Heart right ventricle (tissue), 16 donors: ENCODE results near the gene TET3. TPM values are rescaled to one million over a fixed set of nuclear protein-coding genes. Genes with fewer than 3 reads are reported as not detected.
"Not testable (repeated sequence)": the region's sequence is repeated elsewhere in the genome, so short reads cannot be mapped to it uniquely, and the experiment has no call there.

Experiments
- ATAC-seq, 8 donors: fragments of 200-7000 bp; cut with Tn5 transposase; one replicate each; pipeline ENCODE4 v1.9.1; 2020; ENCODE audit warnings: mild to moderate bottlenecking in 8 of 8, moderate library complexity in 8 of 8, moderate number of reproducible peaks in 1 of 8
- DNase-seq, 2 donors: peaks; one replicate each; pipeline ENCODE4 v3.0.0-alpha.2; 2020
- H3K27ac ChIP-seq, 10 donors: fragments of 200-600 bp; sonication (generic) in 2 of 10; one replicate each; pipeline versions ENCODE4 v1.5.0 to v1.8.0; 2020 to 2022; ENCODE audit warnings: mild to moderate bottlenecking in 3 of 10
- H3K27me3 ChIP-seq, 7 donors: fragments of 200-600 bp; one replicate each; pipeline ENCODE4 v1.8.0; 2021 to 2022; ENCODE audit warnings: mild to moderate bottlenecking in 2 of 7
- H3K36me3 ChIP-seq, 9 donors: fragments of 200-600 bp; sonication (generic) in 1 of 9; one replicate each; pipeline versions ENCODE4 v1.5.0 to v1.8.0; 2020 to 2022; ENCODE audit warnings: mild to moderate bottlenecking in 2 of 9
- H3K4me1 ChIP-seq, 9 donors: fragments of 200-600 bp; sonication (generic) in 1 of 9; one replicate each; pipeline versions ENCODE4 v1.5.0 to v1.8.0; 2020 to 2022; ENCODE audit warnings: mild to moderate bottlenecking in 4 of 9
- H3K4me3 ChIP-seq, 10 donors: fragments of 200-600 bp; sonication (generic) in 2 of 10; one replicate each; pipeline versions ENCODE4 v1.5.0 to v1.8.0; 2020 to 2022; ENCODE audit warnings: mild to moderate bottlenecking in 7 of 10, moderate library complexity in 2 of 10
- H3K9me3 ChIP-seq, 11 donors: fragments of 200-600 bp in 10 of 11; sonication (generic) in 2 of 11; one replicate each; pipeline versions ENCODE4 v1.5.0 to v1.8.0; 2013 to 2022; ENCODE audit warnings: mild to moderate bottlenecking in 2 of 11, control low read depth in 1 of 11, moderate library complexity in 1 of 11
- CTCF ChIP-seq, 9 donors: fragments of 200-600 bp; sonication (generic) in 2 of 9; IDR thresholded peaks; one replicate each; pipeline versions ENCODE4 v1.5.0 to v1.8.0; 2021 to 2022; ENCODE audit warnings: antibody characterized with exemption in 9 of 9, mild to moderate bottlenecking in 5 of 9, moderate library complexity in 1 of 9
- WGBS, 2 donors: extraction: QIAGEN DNeasy Blood & Tissue Kit; methylation state at CpG; one replicate each; pipeline ENCODE4 v1.1.7; 2013; ENCODE audit warnings: inconsistent platforms in 1 of 2; 5-methylcytosine and 5-hydroxymethylcytosine counted together
- intact Hi-C, 10 donors: fragments of 100-400 bp; cut with DNase I; formaldehyde crosslinking; loops; one replicate each; pipeline versions ENCODE4 v1.11.1 to v1.14.2; 2022
- polyA plus RNA-seq, 2 donors: library from polyadenylated mRNA; stranded (reverse); fragments of 200-250 nt; gene quantifications; one replicate each; pipeline ENCODE4 v1.2.3, GENCODE V29; 2013
- total RNA-seq, 10 donors: library from RNA; stranded (reverse); fragmentation: NEBNext Ultra II Directional in 3 of 10; extraction: Animal tissue kit (Norgen Biotek cat#: 25700) in 3 of 10; gene quantifications; one replicate each; pipeline versions ENCODE4 v1.2.1 to v1.2.4, GENCODE V29; 2021 to 2023
- donor health status: Arrhythmogenic right ventricular cardiomyopathy.
- donor health status: ischemic (EF 13 %, LVEDD 7.1; RV severe dilation, severe dysfunction).
- donor health status: healthy with polysubstance abuse.
- donor health status: DM: no; HTN: yes; CAD: no.
- donor health status: DM: no; HTN: no; CAD: no.
- donor health status: ischemic (EF 25% LVEDD 6.9; RV normal size, moderate dysfunction).
- donor health status: ischemic (EF 25% LVEDD 5.7; RV mildly dilated, moderate dysfunction).
- donor health status: healthy.
- donor health status: DM: yes; HTN: yes; CAD: no.
- donor health status: Ischemic cardiomyopathy.
- donor health status: ischemic (EF 35%, LVEDD 5.7; RV mildly dilated, moderate dysfunction).
- donor health status: nonischemic (EF 11% LVEDD 7.7; RV severe dilation, severe dysfunction).
- donor health status: DM: yes; HTN: yes; CAD: no.
- donor health status: PGD.
- donor health status: ischemic (EF 29% LVEDD 5.4; RV normal size, mild dysfunction).
- donor health status: nonischemic (EF 23%, LVEDD 6.1; RV moderate dilation, normal function).

The TET3 gene
- total and polyA plus RNA-seq, 12 donors, result 1.1 to 8.0 (median 2.7) TPM

GRCh38 chr2:73938718-73939352, 45.9 kb upstream of the TET3 start:
- no peak for TF ChIP-seq CTCF (IDR thresholded peaks at IDR 0.05)
- DNase-seq (no peak), ATAC-seq (no peak)
- no peak overlapping the region for H3K4me3 ChIP-seq
- H3K36me3 ChIP-seq, result peaks cover 0 to 77% (median 4%) of the 10 kb centered on the region in 9 donors
- intact Hi-C loops, result loop anchor here in 3 of 10 donors (5.0 to 10.0 kb wide), 3 partner anchors 33 to 66 kb away; partner anchors contain the start of gene TET3 (in 1 of the 3)
- no peak overlapping the region for H3K27ac ChIP-seq
- peaks cover 0 to 53% (median 14%) of the 10 kb centered on the region in 9 donors for H3K4me1 ChIP-seq
- H3K9me3 ChIP-seq, result no peaks in the 10 kb centered on the region
- 87 to 89% methylated on average over 5 of the region's 5 CpGs for WGBS, 2 donors
- no peaks in the 10 kb centered on the region for H3K27me3 ChIP-seq

- Histone ChIP-seq H3K9me3 (no peaks in the 10 kb centered on the region), H3K27me3 (no peaks in the 10 kb centered on the region), H3K36me3 (peaks cover 0 to 78% (median 4%) of the 10 kb centered on the region in 9 donors), H3K4me1 (peaks cover 0 to 53% (median 14%) of the 10 kb centered on the region in 9 donors), H3K4me3 (no peak overlapping the region), H3K27ac (no peak overlapping the region)
- ATAC-seq (peak; percentile 38 to 96 (median 70)), DNase-seq (no peak)
- intact Hi-C loops, result loop anchor here in 3 of 10 donors (5.0 to 10.0 kb wide), 3 partner anchors 33 to 65 kb away; partner anchors contain the start of gene TET3 (in 1 of the 3)
- WGBS, 2 donors, result 75 to 82% methylated on average over 2 of the region's 2 CpGs
- peak in 5 of 9 donors; percentile 6 to 44 (median 27) for TF ChIP-seq CTCF (IDR thresholded peaks at IDR 0.05)
Observed at GRCh38 chr2:73939419-73939818, 45.3 kb upstream of the TET3 start.

- ATAC-seq, H3K4me3 ChIP-seq, DNase-seq: not testable (repeated sequence)
Observed at GRCh38 chr2:73940066-73940465, 44.6 kb upstream of the TET3 start.

GRCh38 chr2:73942664-73943063, 42.0 kb upstream of the TET3 start:
- TF ChIP-seq CTCF (IDR thresholded peaks at IDR 0.05), result no peak

More at GRCh38 chr2:73940066-73940465, 44.6 kb upstream of the TET3 start:
- H3K27ac ChIP-seq, H3K9me3 ChIP-seq, H3K27me3 ChIP-seq, intact Hi-C loops: not testable (repeated sequence)
- Histone ChIP-seq H3K36me3 (peaks cover 0 to 79% (median 4%) of the 10 kb centered on the region in 9 donors), H3K4me1 (peaks cover 0 to 59% (median 14%) of the 10 kb centered on the region in 9 donors)
- WGBS, 2 donors, result 100% methylated on average over 1 of the region's 1 CpG

GRCh38 chr2:73944714-73945113, 40.0 kb upstream of the TET3 start:
- ATAC-seq (no peak), DNase-seq (no peak)
- WGBS, 2 donors, result 95 to 98% methylated on average over 4 of the region's 4 CpGs
- Histone ChIP-seq H3K36me3 (peaks cover 0 to 95% (median 24%) of the 10 kb centered on the region in 9 donors), H3K4me1 (peaks cover 0 to 43% (median 4%) of the 10 kb centered on the region in 9 donors), H3K27ac (no peak overlapping the region), H3K27me3 (no peaks in the 10 kb centered on the region), H3K9me3 (no peaks in the 10 kb centered on the region), H3K4me3 (no peak overlapping the region)
- no peak for TF ChIP-seq CTCF (IDR thresholded peaks at IDR 0.05)
- intact Hi-C loops, result no loop called here

More at GRCh38 chr2:73942664-73943063, 42.0 kb upstream of the TET3 start:
- intact Hi-C loops, result no loop called here
- Histone ChIP-seq H3K36me3 (peaks cover 0 to 87% (median 16%) of the 10 kb centered on the region in 9 donors), H3K4me3 (no peak overlapping the region), H3K4me1 (peaks cover 0 to 43% (median 9%) of the 10 kb centered on the region in 9 donors), H3K27me3 (no peaks in the 10 kb centered on the region), H3K9me3 (no peaks in the 10 kb centered on the region), H3K27ac (no peak overlapping the region)
- DNase-seq (no peak), ATAC-seq (no peak)
- WGBS, 2 donors, result 69 to 81% methylated on average over 2 of the region's 2 CpGs
